GM18498 (cell line): ENCODE data around the gene MAPKAPK2.
"Not testable (repeated sequence)": the region's sequence is repeated elsewhere in the genome, so short reads cannot be mapped to it uniquely, and the experiment has no call there.

Experiments used
- ATAC-seq: cut with Tn5 transposase; IDR thresholded peaks from one replicate; pipeline ENCODE4 v1.9.1; 2021; ENCODE audit warnings: mild to moderate bottlenecking, moderate library complexity; ENCODE audit not compliant: unreplicated experiment

MAPKAPK2 gene

GRCh38 chr1:206739411-206740076 lies 54.8 kb downstream of the MAPKAPK2 start:
- peak; percentile 78 for ATAC-seq

- no peak for ATAC-seq
Observed at GRCh38 chr1:206741142-206741701, 56.5 kb downstream of the MAPKAPK2 start.

GRCh38 chr1:206742719-206743383 lies 58.1 kb downstream of the MAPKAPK2 start:
- no peak for ATAC-seq

- no peak for ATAC-seq
Observed at GRCh38 chr1:206744683-206745082, 60.0 kb downstream of the MAPKAPK2 start.

- no peak for ATAC-seq
Observed at GRCh38 chr1:206745301-206745700, 60.6 kb downstream of the MAPKAPK2 start.

GRCh38 chr1:206748348-206749030 lies 63.8 kb downstream of the MAPKAPK2 start:
- no peak for ATAC-seq

- ATAC-seq = no peak
Observed at GRCh38 chr1:206751891-206752290, 67.2 kb downstream of the MAPKAPK2 start.

- ATAC-seq = no peak
Observed at GRCh38 chr1:206752481-206752880, 67.8 kb downstream of the MAPKAPK2 start.

GRCh38 chr1:206753141-206753540 lies 68.4 kb downstream of the MAPKAPK2 start:
- no peak for ATAC-seq

- no peak for ATAC-seq
Observed at GRCh38 chr1:206754011-206754410, 69.3 kb downstream of the MAPKAPK2 start.

GRCh38 chr1:206757524-206758266 lies 73.0 kb downstream of the MAPKAPK2 start:
- ATAC-seq = no peak

GRCh38 chr1:206760590-206760989 lies 75.9 kb downstream of the MAPKAPK2 start:
- ATAC-seq = no peak

GRCh38 chr1:206761159-206761768 lies 76.6 kb downstream of the MAPKAPK2 start:
- ATAC-seq = no peak

GRCh38 chr1:206762741-206763364 lies 78.1 kb downstream of the MAPKAPK2 start:
- not testable (repeated sequence) for ATAC-seq

- ATAC-seq = not testable (repeated sequence)
Observed at GRCh38 chr1:206765771-206766170, 81.1 kb downstream of the MAPKAPK2 start.

- ATAC-seq = peak; percentile 49
Observed at GRCh38 chr1:206766251-206766856, 81.6 kb downstream of the MAPKAPK2 start.

GRCh38 chr1:206768472-206769303 lies 84.0 kb downstream of the MAPKAPK2 start:
- ATAC-seq = peak; percentile 15

- ATAC-seq = peak; percentile 75
Observed at GRCh38 chr1:206769304-206769731, 84.6 kb downstream of the MAPKAPK2 start.
